Spleen (tissue), 7 donors: Measurements from ENCODE around the gene PXDN.

ENCODE experiments used
- POLR2A ChIP-seq, 3 donors: fragments of 450-650 bp; IDR thresholded peaks; one replicate each; pipeline ENCODE4 v1.5.1; 2017; ENCODE audit warnings: antibody characterized with exemption in 3 of 3, mild to moderate bottlenecking in 1 of 3
- TF ChIP-seq, protein P1 (sequence below), 11 experiments: fragments of 200-600 bp in 7 of 11; fragments of 450-650 bp in 4 of 11; sonication (generic) in 4 of 11; IDR thresholded peaks in 8 of 11; conservative IDR thresholded peaks in 3 of 11; 1 replicate in 7 of 11; 2 replicates in 4 of 11; pipeline versions ENCODE4 v1.4.0 to v1.8.0; 2016 to 2021; ENCODE audit warnings: antibody characterized with exemption in 11 of 11, inconsistent platforms in 4 of 11, mild to moderate bottlenecking in 1 of 11
- donor health status: DM: no; HTN: no; CAD: no; lungs with moderate emphysema.
- donor health status: DM: no; HTN: no; CAD: no.
- donor health status: DM: no; HTN: no; CAD: no.

DNA sequence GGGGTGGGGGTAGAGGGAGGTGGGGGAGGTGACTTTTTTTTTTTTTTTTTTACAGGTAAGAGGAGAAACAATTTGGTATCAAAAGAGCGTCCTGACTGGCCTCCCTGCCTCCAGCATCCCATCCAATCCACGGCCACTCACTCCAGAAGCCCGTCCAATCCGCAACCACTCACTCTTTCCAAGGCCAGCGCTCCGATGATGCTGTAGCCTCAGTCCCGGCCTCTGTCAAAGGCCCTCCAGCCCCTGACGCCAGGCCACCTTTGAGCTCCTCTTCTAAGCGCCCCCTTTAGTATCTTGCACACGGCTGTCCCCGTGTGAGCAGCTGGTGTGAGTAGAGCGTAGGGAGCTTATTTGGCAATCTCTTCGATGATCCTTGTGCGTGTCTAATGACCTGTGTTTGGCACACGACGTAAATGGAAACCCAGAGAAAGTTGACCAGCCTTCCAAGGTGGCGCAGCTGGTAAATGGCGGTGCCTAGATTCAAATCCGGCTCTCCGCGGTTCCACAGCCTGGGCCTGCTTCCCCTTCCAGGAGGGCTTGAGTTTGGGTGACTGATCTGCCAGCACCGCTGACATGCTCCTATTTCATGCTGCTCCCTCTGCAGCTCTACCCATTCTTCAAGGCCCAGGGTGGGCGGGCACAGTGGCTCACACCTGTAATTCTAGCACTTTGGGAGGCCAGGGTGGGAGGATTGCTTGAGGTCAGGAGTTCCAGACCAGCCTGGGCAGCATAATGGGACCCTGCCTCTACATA is 23.8 kb upstream of the PXDN start:
- no peak for TF ChIP-seq POLR2A (IDR thresholded peaks at IDR 0.05)
- TF ChIP-seq, protein P1, sequence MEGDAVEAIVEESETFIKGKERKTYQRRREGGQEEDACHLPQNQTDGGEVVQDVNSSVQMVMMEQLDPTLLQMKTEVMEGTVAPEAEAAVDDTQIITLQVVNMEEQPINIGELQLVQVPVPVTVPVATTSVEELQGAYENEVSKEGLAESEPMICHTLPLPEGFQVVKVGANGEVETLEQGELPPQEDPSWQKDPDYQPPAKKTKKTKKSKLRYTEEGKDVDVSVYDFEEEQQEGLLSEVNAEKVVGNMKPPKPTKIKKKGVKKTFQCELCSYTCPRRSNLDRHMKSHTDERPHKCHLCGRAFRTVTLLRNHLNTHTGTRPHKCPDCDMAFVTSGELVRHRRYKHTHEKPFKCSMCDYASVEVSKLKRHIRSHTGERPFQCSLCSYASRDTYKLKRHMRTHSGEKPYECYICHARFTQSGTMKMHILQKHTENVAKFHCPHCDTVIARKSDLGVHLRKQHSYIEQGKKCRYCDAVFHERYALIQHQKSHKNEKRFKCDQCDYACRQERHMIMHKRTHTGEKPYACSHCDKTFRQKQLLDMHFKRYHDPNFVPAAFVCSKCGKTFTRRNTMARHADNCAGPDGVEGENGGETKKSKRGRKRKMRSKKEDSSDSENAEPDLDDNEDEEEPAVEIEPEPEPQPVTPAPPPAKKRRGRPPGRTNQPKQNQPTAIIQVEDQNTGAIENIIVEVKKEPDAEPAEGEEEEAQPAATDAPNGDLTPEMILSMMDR (IDR thresholded peaks at IDR 0.05 in 8 of 11, conservative IDR thresholded peaks at IDR 0.05 in 3 of 11): no peak
